SK-N-SH (cell line): ENCODE data around the gene PCNT. TPM values are rescaled to one million over a fixed set of nuclear protein-coding genes. Genes with fewer than 3 reads are reported as not detected.

ENCODE experiments used
- CTCF ChIA-PET: fragments of 300-600, 350-600 bp; formaldehyde crosslinking; extraction: SDS; loops from one replicate; lab custom pipeline; 2021; lab: Yijun Ruan, JAX
- POLR2A ChIA-PET: fragments of 350-600 bp; sonication (Branson Sonifier 250); formaldehyde crosslinking; extraction: SDS; loops from one replicate; lab custom pipeline; 2020; ENCODE audit warnings: antibody characterized with exemption, inconsistent platforms; lab: Yijun Ruan, JAX
- DNase-seq: peaks from one replicate; pipeline ENCODE4 v3.0.0; 2012
- H2AFZ ChIP-seq: fragments of 200-600 bp; sonication (generic); 2 replicates; pipeline ENCODE4 v1.8.1; 2016; ENCODE audit warnings: antibody characterized with exemption, mild to moderate bottlenecking, low read depth
- H3F3A ChIP-seq: fragments of 200-600 bp; sonication (generic); replicated peaks from 2 replicates; pipeline ENCODE3; 2016; ENCODE audit warnings: antibody characterized with exemption, mild to moderate bottlenecking; ENCODE audit not compliant: insufficient read depth
- H3K27ac ChIP-seq, 2 experiments: fragments of 200-500 bp in 1 of 2; fragments of 200-600 bp in 1 of 2; sonication (Bioruptor generic) in 1 of 2; sonication (generic), shearing (Covaris generic) in 1 of 2; 2 replicates each; pipeline versions ENCODE4 v1.5.1 to v1.6.1; 2014 to 2016; ENCODE audit warnings: low read depth in 2 of 2, inconsistent platforms in 1 of 2, low read length in 1 of 2, mild to moderate bottlenecking in 1 of 2, mixed read lengths in 1 of 2
- H3K27me3 ChIP-seq: fragments of 200-600 bp; sonication (generic), shearing (Covaris generic); 2 replicates; pipeline ENCODE4 v1.6.1; 2016; ENCODE audit warnings: mixed run types; ENCODE audit not compliant: insufficient read depth
- H3K36me3 ChIP-seq, 2 experiments: fragments of 200-500 bp in 1 of 2; fragments of 200-600 bp in 1 of 2; sonication (Bioruptor generic) in 1 of 2; sonication (generic) in 1 of 2; replicated peaks in 1 of 2; 2 replicates each; pipeline versions ENCODE3 to v1.5.1; 2014 to 2016; ENCODE audit warnings: low read length in 1 of 2, mild to moderate bottlenecking in 1 of 2; ENCODE audit not compliant: insufficient read depth in 2 of 2, control insufficient read depth in 1 of 2
- H3K4me1 ChIP-seq, 2 experiments: fragments of 200-500 bp in 1 of 2; fragments of 200-600 bp in 1 of 2; sonication (Bioruptor generic) in 1 of 2; sonication (generic), shearing (Covaris generic) in 1 of 2; 2 replicates each; pipeline versions ENCODE4 v1.5.1 to v1.6.1; 2014 to 2016; ENCODE audit warnings: low read depth in 1 of 2, low read length in 1 of 2, mixed run types in 1 of 2; ENCODE audit not compliant: insufficient read depth in 2 of 2, control insufficient read depth in 1 of 2
- H3K4me2 ChIP-seq: fragments of 200-600 bp; sonication (generic), shearing (Covaris generic); 2 replicates; pipeline ENCODE4 v1.6.1; 2017; ENCODE audit warnings: mixed run types
- H3K4me3 ChIP-seq, 2 experiments: fragments of 200-500 bp in 1 of 2; fragments of 200-600 bp in 1 of 2; sonication (Bioruptor generic) in 1 of 2; sonication (generic), shearing (Covaris generic) in 1 of 2; 2 replicates each; pipeline versions ENCODE4 v1.5.1 to v1.8.1; 2014 to 2016; ENCODE audit warnings: low read depth in 2 of 2, inconsistent platforms in 1 of 2, low read length in 1 of 2, mild to moderate bottlenecking in 1 of 2, mixed read lengths in 1 of 2, moderate library complexity in 1 of 2
- H3K79me2 ChIP-seq: fragments of 200-600 bp; sonication (generic); 2 replicates; pipeline ENCODE4 v1.8.1; 2017; ENCODE audit warnings: mild to moderate bottlenecking; ENCODE audit not compliant: insufficient read depth
- H3K9ac ChIP-seq: fragments of 200-600 bp; sonication (generic); 2 replicates; pipeline ENCODE4 v1.6.1; 2017; ENCODE audit warnings: mixed run types
- H3K9me2 ChIP-seq: fragments of 200-600 bp; sonication (generic); 2 replicates; pipeline ENCODE4 v1.6.1; 2017; ENCODE audit warnings: mixed run types
- H3K9me3 ChIP-seq: fragments of 200-600 bp; sonication (generic); 2 replicates; pipeline ENCODE4 v1.6.1; 2017; ENCODE audit warnings: mixed run types, mild to moderate bottlenecking, moderate library complexity
- H4K20me1 ChIP-seq: fragments of 200-600 bp; sonication (generic); 2 replicates; pipeline ENCODE4 v1.6.1; 2017; ENCODE audit warnings: mild to moderate bottlenecking, mixed run types; ENCODE audit not compliant: insufficient read depth
- CHD2 ChIP-seq: fragments of 150-350 bp; IDR thresholded peaks from 2 replicates; pipeline ENCODE4 v1.6.1; 2018; ENCODE audit warnings: low read length; ENCODE audit not compliant: partially characterized antibody
- CTCF ChIP-seq: fragments of 200-600 bp; sonication (generic); IDR thresholded peaks from 2 replicates; pipeline ENCODE4 v1.6.1; 2017; ENCODE audit warnings: antibody characterized with exemption, mild to moderate bottlenecking, moderate library complexity
- GABPA ChIP-seq: IDR thresholded peaks from 2 replicates; pipeline ENCODE4 v1.4.0; 2012; ENCODE audit warnings: low read depth, mild to moderate bottlenecking
- GATA2 ChIP-seq: sonication (generic); formaldehyde crosslinking; IDR thresholded peaks from 2 replicates; pipeline ENCODE4 v1.5.0; 2020; ENCODE audit warnings: mild to moderate bottlenecking, missing genetic modification reagents
- JUND ChIP-seq: IDR thresholded peaks from 2 replicates; pipeline ENCODE4 v1.4.0; 2012
- MAX ChIP-seq: IDR thresholded peaks from 2 replicates; pipeline ENCODE4 v1.4.0; 2012; ENCODE audit warnings: low read depth
- MEF2A ChIP-seq: IDR thresholded peaks from 2 replicates; pipeline ENCODE4 v1.4.0; 2012; ENCODE audit warnings: low read depth, borderline replicate concordance
- NFIC ChIP-seq: IDR thresholded peaks from 2 replicates; pipeline ENCODE4 v1.4.0; 2012; ENCODE audit warnings: borderline replicate concordance
- NRF1 ChIP-seq: IDR thresholded peaks from 2 replicates; pipeline ENCODE4 v1.6.1; 2012; ENCODE audit warnings: low read depth, mild to moderate bottlenecking, low read length
- POLR2AphosphoS5 ChIP-seq: IDR thresholded peaks from 2 replicates; pipeline ENCODE4 v1.6.1; 2012; ENCODE audit warnings: low read depth, low read length
- RAD21 ChIP-seq: IDR thresholded peaks from 2 replicates; pipeline ENCODE4 v1.6.1; 2012; ENCODE audit warnings: mild to moderate bottlenecking, low read length
- RCOR1 ChIP-seq: fragments of 150-350 bp; IDR thresholded peaks from 2 replicates; pipeline ENCODE4 v1.6.1; 2017; ENCODE audit warnings: antibody characterized with exemption, low read length
- REST ChIP-seq: IDR thresholded peaks from 2 replicates; pipeline ENCODE4 v1.6.1; 2012; ENCODE audit warnings: mild to moderate bottlenecking, low read depth, low read length, moderate library complexity
- RFX5 ChIP-seq: IDR thresholded peaks from 2 replicates; pipeline ENCODE4 v1.6.1; 2012; ENCODE audit warnings: mild to moderate bottlenecking, improper control_type of control experiment, low read length
- SIN3A ChIP-seq: IDR thresholded peaks from 2 replicates; pipeline ENCODE4 v1.6.1; 2012; ENCODE audit warnings: low read depth, mild to moderate bottlenecking, low read length, moderate library complexity, borderline replicate concordance
- TAF1 ChIP-seq: IDR thresholded peaks from 2 replicates; pipeline ENCODE4 v1.6.1; 2012; ENCODE audit warnings: low read depth, mild to moderate bottlenecking, low read length, moderate library complexity, borderline replicate concordance
- TCF12 ChIP-seq: IDR thresholded peaks from 2 replicates; pipeline ENCODE4 v1.4.0; 2012
- YY1 ChIP-seq: IDR thresholded peaks from 2 replicates; pipeline ENCODE4 v1.4.0; 2012; ENCODE audit warnings: low read depth, mild to moderate bottlenecking
- WGBS: methylation state at CpG from one replicate; pipeline ENCODE4 v1.1.6; 2017; ENCODE audit warnings: low lambda C conversion rate; 5-methylcytosine and 5-hydroxymethylcytosine counted together
- polyA plus RNA-seq, 3 experiments: library from polyadenylated mRNA; depleted of rRNA; stranded (reverse); fragments of >200 nt; gene quantifications; 2 replicates each; pipeline ENCODE4 v1.2.3, GENCODE V29; 2012

Gene PCNT
- polyA plus RNA-seq, 1 of the 3 experiments (the other 2 are of a cell fraction): 15.7 TPM

DNA sequence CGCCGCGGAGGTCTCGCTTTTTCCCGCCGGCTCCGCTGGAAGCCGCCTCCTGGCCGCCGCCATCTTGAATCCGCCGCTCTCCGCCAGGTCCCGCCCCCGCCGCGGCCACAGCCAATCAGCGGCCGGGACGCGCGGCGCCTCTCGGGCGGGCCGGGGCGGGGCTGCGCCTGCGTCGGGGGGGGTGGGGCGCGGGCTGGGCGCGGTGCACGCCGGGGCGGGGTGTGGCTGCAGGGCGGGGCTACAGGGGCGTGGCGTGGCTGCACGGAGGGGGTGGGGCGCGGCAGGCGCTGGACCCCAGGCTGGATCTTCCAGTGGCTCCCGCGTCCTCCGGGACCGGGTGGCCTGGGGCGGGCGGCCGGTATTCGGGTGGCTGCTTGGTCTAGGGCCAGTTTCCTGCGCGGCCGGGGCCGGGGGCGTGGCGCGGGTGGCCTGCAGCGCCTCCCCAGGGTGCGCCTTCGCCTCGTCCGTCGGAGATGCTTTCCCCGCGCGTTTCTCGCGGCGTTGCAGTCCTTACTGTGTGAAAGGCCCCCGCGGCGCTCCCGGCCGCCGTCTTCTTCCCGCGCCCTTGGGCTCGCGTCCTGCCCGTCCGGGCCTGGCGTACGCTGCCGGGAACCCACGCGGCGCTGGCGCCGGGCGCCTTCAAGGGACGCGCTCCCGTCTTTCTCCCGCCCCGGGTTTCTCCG lies 575 bp downstream of the PCNT start:
- ChIA-PET POLR2A (interaction anchor here (1.6 kb wide), 1 partner anchor 353 kb away, joined by 7 read pairs; no protein-coding TSS in a partner anchor), CTCF (interaction anchor here (1.1 to 1.7 kb wide), 3 partner anchors 9 to 171 kb away, joined by 3 to 7 read pairs (median 4); no protein-coding TSS in a partner anchor)
- H2AFZ ChIP-seq: no peak overlapping the region; the same call in 1 of the 2 replicates
- H3K9me3 ChIP-seq: no peaks in the 10 kb centered on the region
- no CpG with 5 or more reads among the region's 98 CpGs for WGBS
- H3K9me2 ChIP-seq: no peaks in the 10 kb centered on the region
- peaks cover 15 to 33% of the 10 kb centered on the region in 2 experiments; a peak in 3 of 4 replicates for H3K4me1 ChIP-seq
- H4K20me1 ChIP-seq: peaks cover 8% of the 10 kb centered on the region; the same call in 1 of the 2 replicates
- DNase-seq: peak; percentile 97
- peaks cover 82% of the 10 kb centered on the region for H3K79me2 ChIP-seq
- peak; percentile 95 for TF ChIP-seq YY1
- no peak for TF ChIP-seq GATA2 (CRISPR knock-in tag)
- TF ChIP-seq CHD2: peak; percentile 61
- peak; percentile 90 for TF ChIP-seq TAF1
- no peak for TF ChIP-seq RAD21
- no peak for TF ChIP-seq GABPA
- no peak for TF ChIP-seq RCOR1
- peak; percentile 40; the same call in 1 of the 2 replicates for TF ChIP-seq SIN3A
- no peak for TF ChIP-seq TCF12
- 0 out of 2 replicates have a peak, but pooled peaks have one; percentile 20 for TF ChIP-seq CTCF
- TF ChIP-seq NRF1: peak; percentile 59
- peak; percentile 57; the same call in 1 of the 2 replicates for TF ChIP-seq MAX
- TF ChIP-seq MEF2A: no peak
- peak; percentile 42 for TF ChIP-seq POLR2AphosphoS5
- TF ChIP-seq NFIC: peak; percentile 13; the same call in 1 of the 2 replicates
- no peak for TF ChIP-seq RFX5
- no peak for TF ChIP-seq JUND
- TF ChIP-seq REST: no peak; the same call in 1 of the 2 replicates
- H3K4me2 ChIP-seq: peak overlapping the region; percentile 100
- H3K27me3 ChIP-seq: no peaks in the 10 kb centered on the region
- peaks cover 3 to 17% of the 10 kb centered on the region in 2 experiments for H3K36me3 ChIP-seq
- peaks cover 16% of the 10 kb centered on the region for H3F3A ChIP-seq
- peak overlapping the region; percentile 81 to 96 for H3K4me3 ChIP-seq
- peak overlapping the region; percentile 92 for H3K27ac ChIP-seq
- H3K9ac ChIP-seq: peak overlapping the region; percentile 93
